ENCODE data around the gene MN1.

MN1 gene

DNA sequence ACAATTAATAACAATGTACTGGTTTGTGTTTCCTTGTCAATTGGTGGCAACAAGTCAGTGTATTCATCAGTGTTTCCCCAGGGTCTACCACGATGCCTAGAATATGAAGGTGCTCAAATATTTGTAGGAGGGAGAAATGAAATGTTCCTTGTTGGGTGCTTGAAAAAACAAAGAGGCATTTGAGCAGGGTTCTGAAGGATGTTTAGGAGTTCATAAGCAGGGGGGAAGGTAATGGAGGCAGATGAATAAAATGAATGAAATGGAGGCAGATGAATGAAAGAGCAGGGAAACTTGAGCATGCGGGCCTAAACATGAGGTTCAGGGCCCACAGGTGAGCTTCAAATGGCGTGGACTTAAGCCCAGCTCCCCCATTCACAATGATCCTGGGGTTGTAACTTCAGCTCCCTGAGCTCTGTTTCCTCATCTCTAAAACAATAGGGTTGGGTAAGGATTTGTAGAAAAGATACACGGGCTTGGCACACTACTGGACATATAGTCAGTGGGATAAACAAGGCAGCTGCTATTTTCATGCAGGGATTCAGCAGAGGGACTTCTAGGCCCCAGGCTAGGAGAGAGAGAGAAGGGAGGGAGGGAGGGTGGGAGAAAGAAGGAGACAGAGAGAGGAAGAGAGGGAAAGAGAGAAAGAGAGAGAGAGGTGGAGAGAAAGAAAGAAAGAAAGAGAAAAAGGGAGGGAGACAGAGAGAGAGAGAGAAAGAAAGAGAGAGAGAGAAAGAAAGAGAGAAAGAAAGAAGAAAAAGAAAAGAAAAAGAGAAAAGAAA, 73.7 kb downstream of the MN1 start:
- no peak for DNase-seq (ENCODE audit: low spot score)
- in situ Hi-C loops (cut with MboI; ENCODE audit: low sequenced_read_pairs, unreplicated experiment): no loop called here
- TF ChIP-seq, protein P1, sequence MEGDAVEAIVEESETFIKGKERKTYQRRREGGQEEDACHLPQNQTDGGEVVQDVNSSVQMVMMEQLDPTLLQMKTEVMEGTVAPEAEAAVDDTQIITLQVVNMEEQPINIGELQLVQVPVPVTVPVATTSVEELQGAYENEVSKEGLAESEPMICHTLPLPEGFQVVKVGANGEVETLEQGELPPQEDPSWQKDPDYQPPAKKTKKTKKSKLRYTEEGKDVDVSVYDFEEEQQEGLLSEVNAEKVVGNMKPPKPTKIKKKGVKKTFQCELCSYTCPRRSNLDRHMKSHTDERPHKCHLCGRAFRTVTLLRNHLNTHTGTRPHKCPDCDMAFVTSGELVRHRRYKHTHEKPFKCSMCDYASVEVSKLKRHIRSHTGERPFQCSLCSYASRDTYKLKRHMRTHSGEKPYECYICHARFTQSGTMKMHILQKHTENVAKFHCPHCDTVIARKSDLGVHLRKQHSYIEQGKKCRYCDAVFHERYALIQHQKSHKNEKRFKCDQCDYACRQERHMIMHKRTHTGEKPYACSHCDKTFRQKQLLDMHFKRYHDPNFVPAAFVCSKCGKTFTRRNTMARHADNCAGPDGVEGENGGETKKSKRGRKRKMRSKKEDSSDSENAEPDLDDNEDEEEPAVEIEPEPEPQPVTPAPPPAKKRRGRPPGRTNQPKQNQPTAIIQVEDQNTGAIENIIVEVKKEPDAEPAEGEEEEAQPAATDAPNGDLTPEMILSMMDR (IDR thresholded peaks at IDR 0.05; ENCODE audit: borderline replicate concordance, control extremely low read depth, extremely low read depth, insufficient read depth, missing control alignments): no peak

DNA sequence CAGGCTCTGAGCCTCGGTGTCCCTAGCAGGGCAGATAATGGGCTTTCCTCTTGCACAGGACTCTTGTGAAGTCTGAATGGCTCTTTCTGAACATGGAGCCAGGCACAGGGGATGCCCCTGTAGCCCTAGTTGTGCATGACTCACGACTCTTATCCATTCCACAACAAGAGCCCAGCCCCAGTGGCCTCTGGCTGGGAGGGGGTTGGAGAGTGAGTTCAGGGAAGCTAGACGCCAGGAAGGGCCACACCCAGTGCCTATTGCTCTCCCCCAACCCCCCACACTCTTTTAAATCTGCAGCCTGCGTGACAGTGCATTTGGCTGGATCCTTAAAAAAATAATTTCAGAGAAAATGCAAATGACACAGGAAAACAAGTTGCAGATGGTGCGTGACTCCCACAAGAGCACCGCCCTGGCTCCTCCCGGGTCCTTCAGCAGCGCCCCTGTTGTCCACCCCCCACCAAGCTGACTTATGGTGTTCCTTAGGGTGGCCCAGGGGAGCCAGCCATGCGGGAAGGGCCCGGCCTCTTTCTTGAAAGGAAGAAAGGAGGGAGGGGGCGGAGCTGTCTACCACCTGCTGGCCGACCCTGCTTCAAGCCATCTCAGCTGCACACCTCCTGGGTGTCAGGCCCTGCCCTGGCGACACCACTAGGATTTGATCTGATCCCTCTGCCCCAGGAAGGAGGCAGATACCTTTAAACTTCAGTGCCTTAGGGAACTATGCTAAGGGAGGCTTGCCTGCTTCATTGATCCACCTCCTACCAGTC, 74.7 kb downstream of the MN1 start:
- no peak for DNase-seq (ENCODE audit: low spot score)
- TF ChIP-seq, protein P1 (IDR thresholded peaks at IDR 0.05; ENCODE audit: borderline replicate concordance, control extremely low read depth, extremely low read depth, insufficient read depth, missing control alignments): no peak
- in situ Hi-C loops (cut with MboI; ENCODE audit: low sequenced_read_pairs, unreplicated experiment): no loop called here

DNA sequence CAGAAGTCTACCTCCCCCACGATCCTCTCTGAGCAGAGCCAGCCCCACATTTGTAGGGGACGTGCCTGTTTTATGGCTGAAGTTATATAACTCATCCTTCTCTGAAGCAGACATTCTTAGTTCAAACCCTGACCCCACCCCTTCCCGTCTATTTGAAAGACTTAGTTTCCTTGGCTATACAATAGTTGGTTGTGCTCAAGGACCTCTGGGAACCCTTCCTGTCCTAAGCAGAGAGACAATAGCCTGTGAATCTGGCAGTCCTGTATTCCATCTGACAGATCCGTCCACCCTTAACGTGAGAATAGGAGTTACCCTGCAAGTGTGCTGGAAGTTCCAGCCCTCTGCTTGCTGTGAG, 75.2 kb downstream of the MN1 start:
- DNase-seq (ENCODE audit: low spot score): no peak
- TF ChIP-seq, protein P1 (IDR thresholded peaks at IDR 0.05; ENCODE audit: borderline replicate concordance, control extremely low read depth, extremely low read depth, insufficient read depth, missing control alignments): no peak
- in situ Hi-C loops (cut with MboI; ENCODE audit: low sequenced_read_pairs, unreplicated experiment): no loop called here

DNA sequence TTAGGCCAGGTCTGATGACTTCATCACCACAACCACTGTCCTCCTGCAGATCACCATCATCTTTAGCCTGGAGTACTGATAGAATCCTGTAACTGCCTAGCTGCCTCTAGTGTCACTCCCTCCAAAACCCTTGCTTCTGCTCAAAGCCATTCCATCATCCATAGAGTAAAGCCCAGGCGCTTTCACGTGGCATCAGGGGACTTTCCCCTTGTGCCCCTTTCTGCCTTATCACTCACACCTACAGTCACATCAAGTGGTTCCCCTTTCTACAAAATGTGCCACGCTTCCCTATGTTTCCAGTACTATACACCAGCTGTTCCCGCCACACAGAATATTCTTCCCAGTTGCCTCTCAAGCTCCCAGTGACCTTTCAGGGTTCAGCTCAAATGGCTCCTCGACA, 75.9 kb downstream of the MN1 start:
- in situ Hi-C loops (cut with MboI; ENCODE audit: low sequenced_read_pairs, unreplicated experiment): no loop called here
- TF ChIP-seq, protein P1 (IDR thresholded peaks at IDR 0.05; ENCODE audit: borderline replicate concordance, control extremely low read depth, extremely low read depth, insufficient read depth, missing control alignments): no peak
- DNase-seq (ENCODE audit: low spot score): no peak

DNA sequence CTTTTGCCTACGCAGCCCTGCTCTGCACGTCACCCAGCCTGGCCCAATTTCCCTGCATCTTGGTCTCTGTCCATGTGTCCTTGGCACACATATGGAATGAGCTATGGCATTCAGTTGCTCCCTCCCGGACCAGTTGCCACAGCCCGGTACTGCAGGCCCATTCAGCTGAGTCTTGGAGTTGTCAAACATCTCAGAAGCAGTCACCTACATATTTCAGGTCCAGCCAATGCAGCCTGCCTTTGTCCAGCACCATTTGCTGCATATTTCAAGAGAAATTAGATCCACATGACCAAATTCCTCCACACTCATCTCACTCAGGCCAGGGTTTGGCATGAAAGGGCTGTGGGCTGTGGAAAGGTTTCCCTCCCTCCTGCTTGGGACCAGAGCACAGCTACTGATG, 76.8 kb downstream of the MN1 start:
- in situ Hi-C loops (cut with MboI; ENCODE audit: low sequenced_read_pairs, unreplicated experiment): no loop called here
- TF ChIP-seq, protein P1 (IDR thresholded peaks at IDR 0.05; ENCODE audit: borderline replicate concordance, control extremely low read depth, extremely low read depth, insufficient read depth, missing control alignments): no peak
- no peak for DNase-seq (ENCODE audit: low spot score)

DNA sequence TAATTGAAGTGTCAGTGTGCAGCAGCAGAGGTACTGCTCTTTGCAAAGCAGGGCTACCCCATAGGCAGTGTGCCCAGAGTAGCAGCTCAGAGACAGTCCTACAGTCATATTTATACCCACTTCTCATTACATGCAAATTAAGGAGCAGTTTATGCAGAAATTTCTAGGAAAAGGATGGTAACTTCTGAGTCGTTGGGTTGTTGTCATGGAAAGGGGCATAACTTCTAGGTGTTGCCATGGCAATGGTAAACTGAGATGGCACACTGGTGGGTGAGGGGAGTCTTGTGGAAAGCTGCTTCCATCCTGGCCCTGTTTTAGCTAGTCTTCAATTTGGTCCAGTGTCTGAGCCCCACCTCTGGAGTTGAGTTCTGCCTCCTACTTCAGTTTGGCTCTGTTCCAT, 77.4 kb downstream of the MN1 start:
- DNase-seq (ENCODE audit: low spot score): no peak
- TF ChIP-seq, protein P1 (IDR thresholded peaks at IDR 0.05; ENCODE audit: borderline replicate concordance, control extremely low read depth, extremely low read depth, insufficient read depth, missing control alignments): no peak
- in situ Hi-C loops (cut with MboI; ENCODE audit: low sequenced_read_pairs, unreplicated experiment): no loop called here
